ENCODE data around the gene DCD. TPM values are rescaled to one million over a fixed set of nuclear protein-coding genes. Genes with fewer than 3 reads are reported as not detected.

The DCD gene
- total and polyA plus RNA-seq, 4 donors: not detected

DNA sequence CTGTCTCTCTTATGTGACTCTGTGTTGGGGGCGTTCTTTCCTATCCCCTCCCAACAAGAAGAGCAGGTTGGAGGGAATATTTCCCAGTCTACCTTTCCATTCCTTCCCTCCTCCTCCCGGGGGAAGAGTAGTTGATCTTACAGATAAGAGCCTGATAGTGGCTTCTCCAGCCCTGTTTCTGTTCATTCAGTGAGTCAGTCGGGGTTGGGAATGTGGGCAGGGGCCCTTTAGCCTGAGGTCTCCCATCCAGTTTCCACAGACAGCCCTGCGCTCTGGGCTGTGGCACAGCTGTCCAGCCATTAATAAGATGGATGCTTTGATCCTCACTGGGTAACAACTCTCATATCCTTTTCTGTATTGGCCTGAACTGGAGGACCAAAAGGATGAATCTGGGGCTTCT lies 41.6 kb downstream of the DCD start:
- no peaks in the 10 kb centered on the region for H3K9me3 ChIP-seq (ENCODE audit: control insufficient read depth, low read length)
- no peak overlapping the region for H3K27ac ChIP-seq (ENCODE audit: low read depth in 1 of 2, low read length in 2 of 2)
- no peaks in the 10 kb centered on the region for H3K36me3 ChIP-seq (ENCODE audit: control insufficient read depth in 1 of 2, insufficient read depth in 2 of 2, low read length in 1 of 2)
- intact Hi-C loops (cut with DNase I): no loop called here
- ATAC-seq (ENCODE audit: low FRiP score) (no peak), DNase-seq (no peak)
- H3K4me1 ChIP-seq (ENCODE audit: control insufficient read depth in 1 of 2, insufficient read depth in 2 of 2, low read length in 2 of 2): no peaks in the 10 kb centered on the region
- WGBS, 2 donors: 58 to 68% methylated on average over 3 to 4 of the region's 4 CpGs
- H3K27me3 ChIP-seq (ENCODE audit: control insufficient read depth in 1 of 2, insufficient read depth in 2 of 2, low read length in 1 of 2): no peaks in the 10 kb centered on the region
- no peak overlapping the region for H3K4me3 ChIP-seq (ENCODE audit: low read length in 2 of 2)

- intact Hi-C loops (cut with DNase I): no loop called here
- DNase-seq: no peak
- H3K4me3 ChIP-seq (ENCODE audit: low read length in 2 of 2): no peak overlapping the region
- H3K4me1 ChIP-seq (ENCODE audit: control insufficient read depth in 1 of 2, insufficient read depth in 2 of 2, low read length in 2 of 2): no peaks in the 10 kb centered on the region
- 95 to 98% methylated on average over 6 of the region's 6 CpGs for WGBS, 2 donors
- no peak for ATAC-seq (ENCODE audit: low FRiP score)
- no peak overlapping the region for H3K27ac ChIP-seq (ENCODE audit: low read depth in 1 of 2, low read length in 2 of 2)
- H3K27me3 ChIP-seq (ENCODE audit: control insufficient read depth in 1 of 2, insufficient read depth in 2 of 2, low read length in 1 of 2): no peaks in the 10 kb centered on the region
- no peaks in the 10 kb centered on the region for H3K9me3 ChIP-seq (ENCODE audit: control insufficient read depth, low read length)
- H3K36me3 ChIP-seq (ENCODE audit: control insufficient read depth in 1 of 2, insufficient read depth in 2 of 2, low read length in 1 of 2): no peaks in the 10 kb centered on the region
These were observed 42.8 kb downstream of the DCD start for GRCh38 chr12:54605138-54605970.

DNA sequence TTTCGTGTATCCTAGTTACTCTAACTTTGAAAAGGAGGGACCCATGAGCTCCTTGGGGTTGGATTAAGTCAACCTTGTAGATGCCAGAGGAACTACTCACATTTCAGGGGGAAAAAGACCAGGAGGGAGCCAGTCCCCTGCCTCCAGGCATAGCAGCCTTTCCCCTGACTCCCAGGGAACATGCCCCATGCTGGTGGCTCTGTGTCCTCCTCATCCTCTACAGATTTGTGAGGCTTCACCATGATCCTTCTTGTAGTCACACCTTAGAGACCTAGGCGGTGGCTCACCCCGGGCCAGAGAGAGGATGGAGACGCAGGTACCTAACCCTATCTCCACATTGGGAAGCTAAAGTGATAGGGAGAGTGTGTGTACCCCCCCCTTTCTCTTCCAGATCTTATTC lies 43.7 kb downstream of the DCD start:
- 90 to 93% methylated on average over 4 of the region's 4 CpGs for WGBS, 2 donors
- Histone ChIP-seq H3K4me1 (ENCODE audit: control insufficient read depth in 1 of 2, insufficient read depth in 2 of 2, low read length in 2 of 2) (no peaks in the 10 kb centered on the region), H3K4me3 (ENCODE audit: low read length in 2 of 2) (no peak overlapping the region), H3K27ac (ENCODE audit: low read depth in 1 of 2, low read length in 2 of 2) (no peak overlapping the region), H3K27me3 (ENCODE audit: control insufficient read depth in 1 of 2, insufficient read depth in 2 of 2, low read length in 1 of 2) (no peaks in the 10 kb centered on the region), H3K9me3 (ENCODE audit: control insufficient read depth, low read length) (no peaks in the 10 kb centered on the region), H3K36me3 (ENCODE audit: control insufficient read depth in 1 of 2, insufficient read depth in 2 of 2, low read length in 1 of 2) (no peaks in the 10 kb centered on the region)
- DNase-seq: no peak
- ATAC-seq (ENCODE audit: low FRiP score): no peak
- intact Hi-C loops (cut with DNase I): no loop called here

GRCh38 chr12:54603872-54604271 lies 44.3 kb downstream of the DCD start:
- H3K36me3 ChIP-seq (ENCODE audit: control insufficient read depth in 1 of 2, insufficient read depth in 2 of 2, low read length in 1 of 2): no peaks in the 10 kb centered on the region
- H3K27ac ChIP-seq (ENCODE audit: low read depth in 1 of 2, low read length in 2 of 2): no peak overlapping the region
- intact Hi-C loops (cut with DNase I): no loop called here
- no peak overlapping the region for H3K4me3 ChIP-seq (ENCODE audit: low read length in 2 of 2)
- H3K9me3 ChIP-seq (ENCODE audit: control insufficient read depth, low read length): no peaks in the 10 kb centered on the region
- 90 to 91% methylated on average over 5 of the region's 5 CpGs for WGBS, 2 donors
- DNase-seq (no peak), ATAC-seq (ENCODE audit: low FRiP score) (no peak)
- H3K4me1 ChIP-seq (ENCODE audit: control insufficient read depth in 1 of 2, insufficient read depth in 2 of 2, low read length in 2 of 2): no peaks in the 10 kb centered on the region
- no peaks in the 10 kb centered on the region for H3K27me3 ChIP-seq (ENCODE audit: control insufficient read depth in 1 of 2, insufficient read depth in 2 of 2, low read length in 1 of 2)

DNA sequence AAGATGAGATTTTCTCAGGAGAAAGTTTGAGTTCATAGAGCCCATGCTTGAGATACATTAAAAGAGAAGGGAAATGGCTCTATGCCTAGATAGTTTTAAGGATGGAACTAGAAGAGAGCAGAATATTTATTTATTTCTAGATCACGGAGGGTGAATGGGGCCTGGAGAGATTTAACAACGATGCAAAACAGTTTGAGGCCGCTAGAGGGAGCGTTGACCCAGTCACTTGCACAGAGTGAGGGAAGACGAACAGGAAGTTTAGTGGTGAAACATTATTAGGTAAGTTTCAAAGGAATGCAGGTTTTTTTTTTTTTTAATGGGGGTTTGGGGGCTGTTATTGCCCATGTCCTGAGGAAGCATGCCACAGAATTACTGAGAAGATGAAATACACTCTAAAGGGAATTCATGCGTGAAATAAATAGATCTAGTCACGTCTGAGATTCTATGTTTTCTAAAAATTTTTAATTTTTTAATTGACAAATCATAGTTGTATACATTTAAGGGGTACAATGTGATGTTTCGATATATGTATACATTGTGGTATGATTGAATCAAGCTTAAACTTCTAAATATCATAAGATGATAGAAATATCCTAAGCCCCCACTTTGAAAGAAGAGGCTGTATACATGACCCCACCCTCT lies 44.9 kb downstream of the DCD start:
- WGBS, 2 donors: 20 to 24% methylated on average over 8 of the region's 8 CpGs
- peak; percentile 68 to 83 for DNase-seq
- Histone ChIP-seq H3K4me1 (ENCODE audit: control insufficient read depth in 1 of 2, insufficient read depth in 2 of 2, low read length in 2 of 2) (no peaks in the 10 kb centered on the region), H3K27ac (ENCODE audit: low read depth in 1 of 2, low read length in 2 of 2) (no peak overlapping the region), H3K9me3 (ENCODE audit: control insufficient read depth, low read length) (no peaks in the 10 kb centered on the region), H3K4me3 (ENCODE audit: low read length in 2 of 2) (no peak overlapping the region), H3K27me3 (ENCODE audit: control insufficient read depth in 1 of 2, insufficient read depth in 2 of 2, low read length in 1 of 2) (no peaks in the 10 kb centered on the region), H3K36me3 (ENCODE audit: control insufficient read depth in 1 of 2, insufficient read depth in 2 of 2, low read length in 1 of 2) (no peaks in the 10 kb centered on the region)
- intact Hi-C loops (cut with DNase I): no loop called here
- ATAC-seq (ENCODE audit: low FRiP score): peak; percentile 81

GRCh38 chr12:54602661-54603060 lies 45.5 kb downstream of the DCD start:
- H3K4me1 ChIP-seq (ENCODE audit: control insufficient read depth in 1 of 2, insufficient read depth in 2 of 2, low read length in 2 of 2): no peaks in the 10 kb centered on the region
- no peaks in the 10 kb centered on the region for H3K27me3 ChIP-seq (ENCODE audit: control insufficient read depth in 1 of 2, insufficient read depth in 2 of 2, low read length in 1 of 2)
- DNase-seq: no peak
- no peak overlapping the region for H3K27ac ChIP-seq (ENCODE audit: low read depth in 1 of 2, low read length in 2 of 2)
- intact Hi-C loops (cut with DNase I): no loop called here
- no peaks in the 10 kb centered on the region for H3K36me3 ChIP-seq (ENCODE audit: control insufficient read depth in 1 of 2, insufficient read depth in 2 of 2, low read length in 1 of 2)
- 60 to 61% methylated on average over 2 of the region's 2 CpGs for whole genome bisulfite sequencing, 2 donors
- no peaks in the 10 kb centered on the region for H3K9me3 ChIP-seq (ENCODE audit: control insufficient read depth, low read length)
- no peak for ATAC-seq (ENCODE audit: low FRiP score)
- no peak overlapping the region for H3K4me3 ChIP-seq (ENCODE audit: low read length in 2 of 2)

DNA sequence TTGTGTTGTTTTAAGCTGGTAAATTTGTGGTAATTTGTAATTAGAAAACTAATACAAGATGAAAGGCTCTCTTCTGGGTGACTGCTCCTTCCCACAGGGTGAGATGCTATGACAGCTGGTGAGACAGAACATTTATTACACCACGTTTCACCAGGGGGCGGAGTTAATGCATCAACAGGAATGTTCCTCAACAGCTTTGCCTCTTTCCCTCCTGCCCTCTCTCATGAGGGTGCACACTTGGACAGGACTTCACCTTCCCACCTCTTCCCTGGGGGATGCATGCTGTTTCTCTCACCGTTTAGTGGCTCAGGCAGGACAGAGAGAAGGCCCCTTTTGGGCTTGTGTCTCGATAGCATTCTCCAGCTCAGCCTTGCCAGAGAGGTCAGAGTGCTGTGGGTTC lies 46.3 kb downstream of the DCD start:
- no peak for DNase-seq
- no peak overlapping the region for H3K4me3 ChIP-seq (ENCODE audit: low read length in 2 of 2)
- H3K27me3 ChIP-seq (ENCODE audit: control insufficient read depth in 1 of 2, insufficient read depth in 2 of 2, low read length in 1 of 2): no peaks in the 10 kb centered on the region
- intact Hi-C loops (cut with DNase I): no loop called here
- whole genome bisulfite sequencing, 2 donors: 49 to 58% methylated on average over 4 of the region's 4 CpGs
- no peaks in the 10 kb centered on the region for H3K36me3 ChIP-seq (ENCODE audit: control insufficient read depth in 1 of 2, insufficient read depth in 2 of 2, low read length in 1 of 2)
- H3K27ac ChIP-seq (ENCODE audit: low read depth in 1 of 2, low read length in 2 of 2): no peak overlapping the region
- H3K9me3 ChIP-seq (ENCODE audit: control insufficient read depth, low read length): no peaks in the 10 kb centered on the region
- H3K4me1 ChIP-seq (ENCODE audit: control insufficient read depth in 1 of 2, insufficient read depth in 2 of 2, low read length in 2 of 2): no peaks in the 10 kb centered on the region
- ATAC-seq (ENCODE audit: low FRiP score): no peak

GRCh38 chr12:54598970-54599369 lies 49.2 kb downstream of the DCD start:
- DNase-seq: no peak
- Histone ChIP-seq H3K9me3 (ENCODE audit: control insufficient read depth, low read length) (no peaks in the 10 kb centered on the region), H3K36me3 (ENCODE audit: control insufficient read depth in 1 of 2, insufficient read depth in 2 of 2, low read length in 1 of 2) (no peaks in the 10 kb centered on the region), H3K4me3 (ENCODE audit: low read length in 2 of 2) (no peak overlapping the region), H3K27me3 (ENCODE audit: control insufficient read depth in 1 of 2, insufficient read depth in 2 of 2, low read length in 1 of 2) (no peaks in the 10 kb centered on the region), H3K27ac (ENCODE audit: low read depth in 1 of 2, low read length in 2 of 2) (no peak overlapping the region), H3K4me1 (ENCODE audit: control insufficient read depth in 1 of 2, insufficient read depth in 2 of 2, low read length in 2 of 2) (no peaks in the 10 kb centered on the region)
- intact Hi-C loops (cut with DNase I): loop anchor here in 1 of 2 donors (10.0 kb wide), 1 partner anchor 74 kb away; no protein-coding TSS in a partner anchor
- WGBS, 2 donors: 90 to 92% methylated on average over 5 of the region's 5 CpGs
- no peak for ATAC-seq (ENCODE audit: low FRiP score)

DNA sequence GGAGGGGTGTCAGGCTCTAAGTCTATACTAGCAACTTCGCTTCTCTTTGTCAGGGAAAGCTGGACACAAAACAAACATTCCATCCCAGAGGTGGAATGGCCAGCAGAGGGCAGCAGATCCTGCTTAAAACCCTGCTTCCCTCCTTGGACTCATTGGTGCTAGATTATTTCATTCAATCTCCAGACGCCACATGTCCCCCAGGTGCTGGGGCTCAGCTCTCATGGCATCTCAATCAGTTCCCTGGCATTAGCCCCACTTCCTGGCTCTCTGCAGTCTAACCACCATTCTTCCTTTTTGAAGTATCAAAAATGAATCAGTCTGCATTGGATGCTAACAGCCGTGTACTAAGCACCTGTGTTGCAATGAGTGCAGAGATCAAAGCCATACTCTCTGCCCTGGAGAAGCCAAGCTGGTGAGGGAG lies 51.6 kb downstream of the DCD start:
- ATAC-seq (ENCODE audit: low FRiP score) (peak; percentile 45), DNase-seq (peak; percentile 78 to 89)
- WGBS, 2 donors: 27% methylated on average over 3 of the region's 3 CpGs
- H3K36me3 ChIP-seq (ENCODE audit: control insufficient read depth in 1 of 2, insufficient read depth in 2 of 2, low read length in 1 of 2): no peaks in the 10 kb centered on the region
- H3K4me1 ChIP-seq (ENCODE audit: control insufficient read depth in 1 of 2, insufficient read depth in 2 of 2, low read length in 2 of 2): no peaks in the 10 kb centered on the region
- no peaks in the 10 kb centered on the region for H3K9me3 ChIP-seq (ENCODE audit: control insufficient read depth, low read length)
- H3K4me3 ChIP-seq (ENCODE audit: low read length in 2 of 2): no peak overlapping the region
- intact Hi-C loops (cut with DNase I): loop anchor here in 1 of 2 donors (10.0 kb wide), 1 partner anchor 72 kb away; no protein-coding TSS in a partner anchor
- H3K27ac ChIP-seq (ENCODE audit: low read depth in 1 of 2, low read length in 2 of 2): no peak overlapping the region
- no peaks in the 10 kb centered on the region for H3K27me3 ChIP-seq (ENCODE audit: control insufficient read depth in 1 of 2, insufficient read depth in 2 of 2, low read length in 1 of 2)
